IMR-90 (cell line): Measurements from ENCODE around the gene PRL. TPM values are rescaled to one million over a fixed set of nuclear protein-coding genes. Genes with fewer than 3 reads are reported as not detected.

ENCODE experiments used
- ATAC-seq: fragments of 200-7000 bp; cut with Tn5 transposase; 2 replicates; pipeline ENCODE4 v1.9.1; 2020; ENCODE audit warnings: low read depth, mild to moderate bottlenecking, moderate library complexity
- BruUV-seq: library from RNA; stranded (reverse); fragments of 400-500 nt; replicated peaks from 2 replicates; lab custom pipeline; 2021; lab: Mats Ljungman, UMichigan
- CTCF ChIA-PET: fragments of 300-600 bp; formaldehyde crosslinking; extraction: SDS; loops from one replicate; lab custom pipeline; 2021; ENCODE audit warnings: antibody characterized with exemption; lab: Yijun Ruan, JAX
- POLR2A ChIA-PET: fragments of 300-600 bp; sonication (Branson Sonifier 250); formaldehyde crosslinking; loops from one replicate; lab custom pipeline; 2022; ENCODE audit warnings: antibody characterized with exemption; ENCODE audit not compliant: unreplicated experiment; lab: Charles Lee
- DNase-seq: peaks from one replicate; pipeline ENCODE4 v3.0.0; 2013
- H2AFZ ChIP-seq: replicated peaks from 2 replicates; pipeline ENCODE3; 2013; ENCODE audit warnings: low read length, mild to moderate bottlenecking; ENCODE audit not compliant: poor library complexity
- H2AK5ac ChIP-seq: 2 replicates; pipeline ENCODE4 v1.6.1; 2013; ENCODE audit warnings: low read depth, low read length, inconsistent platforms
- H2AK9ac ChIP-seq: replicated peaks from 2 replicates; pipeline ENCODE3; 2013; ENCODE audit warnings: mild to moderate bottlenecking, low read depth, low read length, moderate library complexity; ENCODE audit not compliant: poor library complexity
- H2BK120ac ChIP-seq: 2 replicates; pipeline ENCODE4 v1.6.1; 2013; ENCODE audit warnings: low read depth, low read length, inconsistent platforms
- H2BK15ac ChIP-seq: 3 replicates; pipeline ENCODE4 v1.6.1; 2013; ENCODE audit warnings: low read depth, low read length, inconsistent platforms
- H2BK20ac ChIP-seq: 2 replicates; pipeline ENCODE4 v1.6.1; 2013; ENCODE audit warnings: low read depth, mild to moderate bottlenecking, inconsistent platforms, low read length, moderate library complexity
- H2BK5ac ChIP-seq: 2 replicates; pipeline ENCODE4 v1.6.1; 2013; ENCODE audit warnings: mild to moderate bottlenecking, low read depth, low read length, inconsistent platforms; ENCODE audit not compliant: poor library complexity, severe bottlenecking
- H3K14ac ChIP-seq: replicated peaks from 2 replicates; pipeline ENCODE4 v1.6.1; 2013; ENCODE audit warnings: low read depth, low read length, inconsistent platforms
- H3K18ac ChIP-seq: 2 replicates; pipeline ENCODE4 v1.6.1; 2013; ENCODE audit warnings: low read depth, low read length, control low read depth
- H3K23ac ChIP-seq: 2 replicates; pipeline ENCODE4 v1.6.1; 2013; ENCODE audit warnings: low read depth, low read length, inconsistent platforms
- H3K27ac ChIP-seq: 2 replicates; pipeline ENCODE4 v1.5.1; 2013; ENCODE audit warnings: mild to moderate bottlenecking, control low read depth, low read length; ENCODE audit not compliant: insufficient read depth
- H3K27me3 ChIP-seq: 2 replicates; pipeline ENCODE4 v1.6.1; 2013; ENCODE audit warnings: low read length; ENCODE audit not compliant: control insufficient read depth, insufficient read depth
- H3K36me3 ChIP-seq: 2 replicates; pipeline ENCODE4 v1.6.1; 2013; ENCODE audit warnings: low read length, mixed read lengths; ENCODE audit not compliant: control insufficient read depth, insufficient read depth
- H3K4ac ChIP-seq: 2 replicates; pipeline ENCODE4 v1.6.1; 2013; ENCODE audit warnings: low read depth, low read length, inconsistent platforms
- H3K4me1 ChIP-seq: 2 replicates; pipeline ENCODE4 v1.6.1; 2013; ENCODE audit warnings: low read length, mixed read lengths; ENCODE audit not compliant: control insufficient read depth, insufficient read depth
- H3K4me2 ChIP-seq: 2 replicates; pipeline ENCODE4 v1.6.1; 2013; ENCODE audit warnings: low read depth, mild to moderate bottlenecking, control low read depth, low read length, moderate library complexity
- H3K4me3 ChIP-seq: 2 replicates; pipeline ENCODE4 v1.5.1; 2013; ENCODE audit warnings: low read depth, mild to moderate bottlenecking, control low read depth, low read length, moderate library complexity; ENCODE audit not compliant: insufficient read depth
- H3K56ac ChIP-seq: 2 replicates; pipeline ENCODE4 v1.6.1; 2013; ENCODE audit warnings: low read length, inconsistent platforms; ENCODE audit not compliant: insufficient read depth; ENCODE audit errors: extremely low read depth
- H3K79me1 ChIP-seq, 2 experiments: 2 replicates each; pipeline ENCODE4 v1.6.1; 2013; ENCODE audit warnings: low read length in 2 of 2, inconsistent platforms in 1 of 2, low read depth in 1 of 2
- H3K9ac ChIP-seq: 2 replicates; pipeline ENCODE4 v1.6.1; 2013; ENCODE audit warnings: low read depth, low read length, control low read depth
- H3K9me1 ChIP-seq: 2 replicates; pipeline ENCODE4 v1.6.1; 2013; ENCODE audit warnings: low read length, inconsistent platforms; ENCODE audit not compliant: insufficient read depth
- H3K9me3 ChIP-seq: 2 replicates; pipeline ENCODE4 v1.6.1; 2013; ENCODE audit warnings: low read length; ENCODE audit not compliant: control insufficient read depth, insufficient read depth
- H4K20me1 ChIP-seq: 2 replicates; pipeline ENCODE4 v1.6.1; 2013; ENCODE audit warnings: low read length, inconsistent platforms; ENCODE audit not compliant: insufficient read depth
- H4K5ac ChIP-seq: 2 replicates; pipeline ENCODE4 v1.6.1; 2013; ENCODE audit warnings: mild to moderate bottlenecking, low read depth, low read length, control low read depth
- H4K8ac ChIP-seq, 2 experiments: 2 replicates each; pipeline ENCODE4 v1.6.1; 2013; ENCODE audit warnings: low read depth in 2 of 2, low read length in 2 of 2, control low read depth in 1 of 2, inconsistent platforms in 1 of 2
- H4K91ac ChIP-seq: 2 replicates; pipeline ENCODE4 v1.6.1; 2013; ENCODE audit warnings: low read depth, low read length, inconsistent platforms; ENCODE audit not compliant: insufficient read depth
- CEBPB ChIP-seq: IDR thresholded peaks from 2 replicates; pipeline ENCODE4 v1.6.1; 2012; ENCODE audit warnings: low read depth, low read length, improper control_type of control experiment
- SMC3 ChIP-seq: fragments of 150-350 bp; IDR thresholded peaks from 2 replicates; pipeline ENCODE4 v1.6.1; 2016; ENCODE audit warnings: low read depth, mild to moderate bottlenecking, antibody characterized with exemption, low read length, moderate library complexity
- WGBS, 2 experiments: methylation state at CpG; one replicate each; pipeline versions ENCODE4 v1.1.5 to v1.1.7; 2013; ENCODE audit warnings: missing lambda C conversion rate in 2 of 2; ENCODE audit not compliant: insufficient read length in 1 of 2; ENCODE audit errors: extremely low coverage in 2 of 2; 5-methylcytosine and 5-hydroxymethylcytosine counted together
- dilution Hi-C: fragments of 300-500 bp; cut with HindIII; formaldehyde crosslinking; loops from one replicate; pipeline ENCODE4 v1.14.3; 2018; ENCODE audit warnings: low sequenced_read_pairs; ENCODE audit not compliant: unreplicated experiment
- in situ Hi-C: fragments of 300-500 bp; cut with MboI; formaldehyde crosslinking; loops from 3 replicates; pipeline ENCODE4 v1.14.3; 2019; ENCODE audit warnings: low sequenced_read_pairs, inconsistent platforms, mixed read lengths
- intact Hi-C: fragments of 100-400 bp; cut with micrococcal nuclease; formaldehyde crosslinking; loops from 2 replicates; pipeline ENCODE4 v1.10.0; 2022
- polyA plus RNA-seq, 3 experiments: library from polyadenylated mRNA; depleted of rRNA; stranded (reverse); fragments of >200 nt; gene quantifications; 2 replicates each; pipeline ENCODE4 v1.2.3, GENCODE V29; 2012; ENCODE audit warnings: low replicate concordance in 1 of 3
- total RNA-seq: library from RNA; depleted of rRNA; stranded (reverse); fragments of >200 nt; gene quantifications from 2 replicates; pipeline ENCODE4 v1.2.3, GENCODE V29; 2012

Gene PRL
- total and polyA plus RNA-seq, 2 of the 4 experiments (the other 2 are of a cell fraction), result not detected

GRCh38 chr6:22247916-22248482 is 48.8 kb downstream of the PRL start:
- ATAC-seq, result no peak
- H2BK120ac ChIP-seq, result peak overlapping the region; percentile 36
- dilution Hi-C loops (no loop called here), intact Hi-C loops (loop anchor here (5.0 kb wide), 2 partner anchors 101 to 651 kb away; no protein-coding TSS in a partner anchor), in situ Hi-C loops (no loop called here)
- no peak overlapping the region; the same call in 1 of the 2 replicates for H4K91ac ChIP-seq
- H3K18ac ChIP-seq, result peak overlapping the region; percentile 96
- no TSS peak for BruUV-seq
- no peaks in the 10 kb centered on the region for H3K27me3 ChIP-seq
- H4K5ac ChIP-seq, result peak overlapping the region; percentile 87
- no peak overlapping the region for H3K27ac ChIP-seq
- H2BK15ac ChIP-seq, result peak overlapping the region; percentile 79; the same call in 1 of the 3 replicates
- H3K4me2 ChIP-seq, result no peak overlapping the region
- peaks cover 11% of the 10 kb centered on the region for H3K4me1 ChIP-seq
- no peak for DNase-seq
- H3K14ac ChIP-seq, result no peak overlapping the region
- WGBS, 2 experiments, result 88% methylated on average over 2 of the region's 4 CpGs; no CpG with 5 or more reads in 1 of the 2 experiments
- H3K4ac ChIP-seq, result peak overlapping the region; percentile 30; the same call in 1 of the 2 replicates
- no peak overlapping the region for H2AK9ac ChIP-seq
- H3K4me3 ChIP-seq, result no peak overlapping the region
- TF ChIP-seq CEBPB (peak; percentile 51), SMC3 (no peak)
- H3K36me3 ChIP-seq, result no peaks in the 10 kb centered on the region; the same call in 1 of the 2 replicates
- H3K56ac ChIP-seq, result no peak overlapping the region
- H4K8ac ChIP-seq, result peak overlapping the region; percentile 40 to 47; a peak in 3 of 4 replicates
- no peaks in the 10 kb centered on the region for H4K20me1 ChIP-seq
- CTCF ChIA-PET, result interaction anchor here (1.0 kb wide), 1 partner anchor 312 kb away, joined by 3 read pairs; no protein-coding TSS in a partner anchor
- peak overlapping the region; percentile 57 for H2BK20ac ChIP-seq
- 0 out of 2 replicates have a peak, but pooled peaks cover 3% of the 10 kb centered on the region for H3K9me1 ChIP-seq
- POLR2A ChIA-PET, result no interaction called here
- H3K9me3 ChIP-seq, result no peaks in the 10 kb centered on the region
- H2AFZ ChIP-seq, result no peak overlapping the region
- H3K79me1 ChIP-seq, result no peaks in the 10 kb centered on the region
- H2BK5ac ChIP-seq, result peak overlapping the region; percentile 9
- no peak overlapping the region for H3K9ac ChIP-seq
- H2AK5ac ChIP-seq, result peak overlapping the region; percentile 41
- H3K23ac ChIP-seq, result no peak overlapping the region
